Endothelial cell of umbilical vein (primary cell): ENCODE results near the gene CCT3. TPM values are rescaled to one million over a fixed set of nuclear protein-coding genes. Genes with fewer than 3 reads are reported as not detected.

Experiments used
- BruUV-seq: library from RNA; stranded (reverse); fragments of 400-500 nt; replicated peaks from 2 replicates; lab custom pipeline; 2021; lab: Mats Ljungman, UMichigan
- CTCF ChIA-PET: fragments of 300-600, 350-600 bp; sonication (Branson Sonifier 250); formaldehyde crosslinking; loops from one replicate; lab custom pipeline; 2021; ENCODE audit warnings: antibody characterized with exemption, inconsistent platforms; lab: Charles Lee
- POLR2A ChIA-PET: fragments of 300-600, 350-600 bp; sonication (Branson Sonifier 250); formaldehyde crosslinking; loops from one replicate; lab custom pipeline; 2021; ENCODE audit warnings: antibody characterized with exemption, inconsistent platforms; lab: Charles Lee
- DNase-seq: peaks from one replicate; pipeline ENCODE4 v3.0.0-alpha.2; 2011; ENCODE audit warnings: low read depth, low spot score
- FAIRE-seq: peaks from 2 replicates; lab custom pipeline; 2011; peaks lifted over from hg19 to GRCh38; lab: Jason Lieb, UNC
- H2AFZ ChIP-seq: 2 replicates; pipeline ENCODE4 v1.6.0; 2012; ENCODE audit warnings: low read depth, low read length, control low read depth, inconsistent platforms
- H3K27ac ChIP-seq: 2 replicates; pipeline ENCODE4 v1.5.1; 2011; ENCODE audit warnings: low read depth, mild to moderate bottlenecking, control low read depth, low read length, moderate library complexity; ENCODE audit not compliant: insufficient read depth
- H3K27me3 ChIP-seq, 2 experiments: 2 replicates each; pipeline versions ENCODE4 v1.6.0 to v1.6.1; 2011; ENCODE audit warnings: low read length in 2 of 2, mixed read lengths in 1 of 2; ENCODE audit not compliant: control insufficient read depth in 2 of 2, insufficient read depth in 2 of 2
- H3K36me3 ChIP-seq, 2 experiments: 2 replicates in 1 of 2; 3 replicates in 1 of 2; pipeline ENCODE4 v1.5.1; 2011; ENCODE audit warnings: low read length in 2 of 2, mild to moderate bottlenecking in 1 of 2, moderate library complexity in 1 of 2; ENCODE audit not compliant: control insufficient read depth in 2 of 2, insufficient read depth in 2 of 2; ENCODE audit errors: extremely low read depth in 1 of 2
- H3K4me1 ChIP-seq: 3 replicates; pipeline ENCODE4 v1.5.1; 2011; ENCODE audit warnings: mild to moderate bottlenecking, low read length; ENCODE audit not compliant: control insufficient read depth, insufficient read depth; ENCODE audit errors: extremely low read depth
- H3K4me2 ChIP-seq: 2 replicates; pipeline ENCODE4 v1.6.1; 2011; ENCODE audit warnings: low read length, control low read depth, mixed read lengths; ENCODE audit not compliant: insufficient read depth
- H3K4me3 ChIP-seq, 3 experiments: fragments of 200-600 bp in 1 of 3; sonication (generic), shearing (Covaris generic) in 1 of 3; replicated peaks in 1 of 3; 2 replicates each; pipeline ENCODE4 v1.5.1; 2011 to 2016; ENCODE audit warnings: control low read depth in 3 of 3, low read length in 3 of 3, mild to moderate bottlenecking in 2 of 3, inconsistent platforms in 1 of 3, low read depth in 1 of 3, moderate library complexity in 1 of 3; ENCODE audit not compliant: insufficient read depth in 1 of 3
- H3K79me2 ChIP-seq: 2 replicates; pipeline ENCODE4 v1.6.0; 2012; ENCODE audit warnings: low read length, inconsistent platforms; ENCODE audit not compliant: control insufficient read depth, insufficient read depth
- H3K9ac ChIP-seq: replicated peaks from 2 replicates; pipeline ENCODE3; 2011; ENCODE audit warnings: low read length, control low read depth; ENCODE audit not compliant: insufficient read depth; ENCODE audit errors: extremely low read depth
- H3K9me1 ChIP-seq: replicated peaks from 3 replicates; pipeline ENCODE4 v1.6.0; 2011; ENCODE audit warnings: mild to moderate bottlenecking, low read length; ENCODE audit not compliant: control insufficient read depth, insufficient read depth; ENCODE audit errors: extremely low read depth
- H3K9me3 ChIP-seq: replicated peaks from 2 replicates; pipeline ENCODE4 v1.5.1; 2012; ENCODE audit warnings: low read length, inconsistent platforms; ENCODE audit not compliant: control insufficient read depth, insufficient read depth
- H4K20me1 ChIP-seq: replicated peaks from 2 replicates; pipeline ENCODE3; 2011; ENCODE audit warnings: mild to moderate bottlenecking, low read length; ENCODE audit not compliant: control insufficient read depth, insufficient read depth; ENCODE audit errors: extremely low read depth
- EZH2 ChIP-seq: IDR thresholded peaks from 2 replicates; pipeline ENCODE4 v1.6.1; 2012; ENCODE audit warnings: borderline replicate concordance, low read depth, mild to moderate bottlenecking, moderate library complexity, low read length, inconsistent platforms; ENCODE audit not compliant: severe bottlenecking
- FOS ChIP-seq: IDR thresholded peaks from 2 replicates; pipeline ENCODE4 v1.6.1; 2011; ENCODE audit warnings: mild to moderate bottlenecking, low read length, moderate library complexity, borderline replicate concordance; ENCODE audit not compliant: insufficient read depth
- GATA2 ChIP-seq: IDR thresholded peaks from 2 replicates; pipeline ENCODE4 v1.7.0; 2011; ENCODE audit warnings: low read depth, mild to moderate bottlenecking, moderate library complexity, mixed read lengths, low read length; ENCODE audit not compliant: insufficient read length, insufficient read depth
- JUN ChIP-seq: IDR thresholded peaks from 2 replicates; pipeline ENCODE4 v1.6.1; 2011; ENCODE audit warnings: borderline replicate concordance, low read depth; ENCODE audit not compliant: insufficient read length, insufficient read depth
- MYC ChIP-seq: IDR thresholded peaks from one replicate; pipeline ENCODE4 v1.6.1; 2011; ENCODE audit warnings: mild to moderate bottlenecking, low read depth, low read length
- POLR2A ChIP-seq: IDR thresholded peaks from 2 replicates; pipeline ENCODE4 v1.6.1; 2012; ENCODE audit warnings: low read depth, mild to moderate bottlenecking, control low read depth, low read length
- POLR2AphosphoS5 ChIP-seq: IDR thresholded peaks from 2 replicates; pipeline ENCODE4 v1.6.1; 2012; ENCODE audit warnings: low read depth, mild to moderate bottlenecking, control low read depth, low read length, moderate library complexity; ENCODE audit not compliant: insufficient read depth
- dilution Hi-C: fragments of 300-500 bp; cut with MboI; formaldehyde crosslinking; loops from one replicate; pipeline ENCODE4 v1.15.0; 2019; ENCODE audit warnings: low sequenced_read_pairs; ENCODE audit not compliant: extremely low pct_ligation_motif_present
- intact Hi-C: fragments of 100-400 bp; cut with micrococcal nuclease; formaldehyde crosslinking; loops from one replicate; pipeline ENCODE4 v1.10.0; 2022
- polyA plus RNA-seq, 4 experiments: library from polyadenylated mRNA; depleted of rRNA in 3 of 4; stranded (reverse) in 3 of 4; unstranded in 1 of 4; fragments of >200 nt; gene quantifications; 2 replicates each; pipeline versions ENCODE4 v1.2.1 to v1.2.3, GENCODE V29; 2011 to 2012; ENCODE audit warnings: missing spikeins in 1 of 4
- total RNA-seq: library from RNA; stranded (reverse); gene quantifications from 2 replicates; pipeline ENCODE4 v1.2.3, GENCODE V29; 2021
- TF ChIP-seq, protein P1 (sequence below), 2 donors: IDR thresholded peaks; 1 replicate in 1 of 2; 2 replicates in 1 of 2; pipeline ENCODE4 v1.5.1; 2011; ENCODE audit warnings: low read length in 2 of 2, mild to moderate bottlenecking in 2 of 2, moderate library complexity in 2 of 2, control low read depth in 1 of 2, inconsistent platforms in 1 of 2, low read depth in 1 of 2; ENCODE audit not compliant: insufficient read depth in 1 of 2; ENCODE audit errors: extremely low read depth in 1 of 2
- TF ChIP-seq, protein P2 (sequence below): IDR thresholded peaks from 2 replicates; pipeline ENCODE4 v1.6.1; 2011; ENCODE audit not compliant: insufficient read depth, insufficient read length

The CCT3 gene
- total and polyA plus RNA-seq, 2 donors (not counting 3 experiments of a cell fraction or from before 2014, with no cell fraction given), result 276 to 367 TPM

DNA sequence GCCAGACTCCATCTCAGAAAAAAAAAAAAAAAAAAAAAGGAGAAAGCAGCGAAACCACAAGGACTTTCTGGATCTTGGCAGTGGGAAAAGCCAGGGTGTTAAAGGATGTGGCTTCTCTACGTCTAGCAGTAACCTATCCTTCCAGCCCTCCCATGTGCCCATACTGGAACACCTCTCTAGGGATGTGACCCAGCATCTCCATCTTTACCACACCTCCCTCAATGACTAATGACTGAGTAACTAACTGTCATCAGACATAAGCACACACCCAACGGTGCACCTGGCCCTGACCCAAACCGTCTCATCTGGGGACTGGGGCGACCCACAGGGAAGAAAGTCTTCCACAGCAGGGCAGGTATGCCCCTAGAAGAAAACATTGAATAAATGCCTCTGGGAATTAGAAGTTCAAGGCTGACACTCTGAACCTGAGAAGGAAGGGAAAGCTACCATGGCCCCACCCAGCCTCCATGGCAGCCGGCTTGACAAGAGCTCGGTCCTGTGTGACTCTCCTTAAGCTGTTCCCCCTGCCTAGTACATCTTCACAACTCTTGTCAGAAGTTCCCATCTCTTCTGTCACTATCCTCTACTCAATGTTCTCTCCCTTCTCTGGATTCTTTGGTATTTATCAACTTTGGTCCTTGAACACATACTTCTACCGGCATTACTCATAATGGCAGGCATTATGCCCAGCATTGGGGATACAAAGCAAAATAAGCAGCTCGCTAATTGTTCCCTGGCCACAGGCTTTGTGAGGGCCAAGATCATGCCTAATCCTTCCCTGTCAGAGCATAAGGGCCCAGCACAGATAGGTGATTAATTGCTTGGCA, 75.4 kb downstream of the CCT3 start:
- ChIA-PET POLR2A (interaction anchor here (0.7 kb wide), 1 partner anchor 136 kb away, joined by 5 read pairs; no protein-coding TSS in a partner anchor), CTCF (interaction anchor here (0.7 kb wide), 1 partner anchor 36 kb away, joined by 3 read pairs; no protein-coding TSS in a partner anchor)
- no peaks in the 10 kb centered on the region for H3K27me3 ChIP-seq
- intact Hi-C loops (no loop called here), dilution Hi-C loops (no loop called here)
- H3K27ac ChIP-seq, result no peak overlapping the region
- no peak overlapping the region for H3K4me3 ChIP-seq
- no peak overlapping the region for H3K9ac ChIP-seq
- H3K4me2 ChIP-seq, result no peak overlapping the region
- no peaks in the 10 kb centered on the region for H3K9me1 ChIP-seq
- no peak overlapping the region for H2AFZ ChIP-seq
- H4K20me1 ChIP-seq, result no peaks in the 10 kb centered on the region
- no peak for DNase-seq
- TF ChIP-seq POLR2AphosphoS5 (no peak), POLR2A (no peak), EZH2 (no peak), MYC (no peak), JUN (no peak), FOS (no peak), GATA2 (no peak)
- TF ChIP-seq, protein P1, sequence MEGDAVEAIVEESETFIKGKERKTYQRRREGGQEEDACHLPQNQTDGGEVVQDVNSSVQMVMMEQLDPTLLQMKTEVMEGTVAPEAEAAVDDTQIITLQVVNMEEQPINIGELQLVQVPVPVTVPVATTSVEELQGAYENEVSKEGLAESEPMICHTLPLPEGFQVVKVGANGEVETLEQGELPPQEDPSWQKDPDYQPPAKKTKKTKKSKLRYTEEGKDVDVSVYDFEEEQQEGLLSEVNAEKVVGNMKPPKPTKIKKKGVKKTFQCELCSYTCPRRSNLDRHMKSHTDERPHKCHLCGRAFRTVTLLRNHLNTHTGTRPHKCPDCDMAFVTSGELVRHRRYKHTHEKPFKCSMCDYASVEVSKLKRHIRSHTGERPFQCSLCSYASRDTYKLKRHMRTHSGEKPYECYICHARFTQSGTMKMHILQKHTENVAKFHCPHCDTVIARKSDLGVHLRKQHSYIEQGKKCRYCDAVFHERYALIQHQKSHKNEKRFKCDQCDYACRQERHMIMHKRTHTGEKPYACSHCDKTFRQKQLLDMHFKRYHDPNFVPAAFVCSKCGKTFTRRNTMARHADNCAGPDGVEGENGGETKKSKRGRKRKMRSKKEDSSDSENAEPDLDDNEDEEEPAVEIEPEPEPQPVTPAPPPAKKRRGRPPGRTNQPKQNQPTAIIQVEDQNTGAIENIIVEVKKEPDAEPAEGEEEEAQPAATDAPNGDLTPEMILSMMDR (IDR thresholded peaks at IDR 0.05; ENCODE audit: extremely low read depth in 1 of 2, insufficient read depth in 1 of 2, low read depth in 1 of 2, low read length in 2 of 2), result no peak
- TF ChIP-seq, protein P2, sequence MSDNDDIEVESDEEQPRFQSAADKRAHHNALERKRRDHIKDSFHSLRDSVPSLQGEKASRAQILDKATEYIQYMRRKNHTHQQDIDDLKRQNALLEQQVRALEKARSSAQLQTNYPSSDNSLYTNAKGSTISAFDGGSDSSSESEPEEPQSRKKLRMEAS, result no peak
- no peaks in the 10 kb centered on the region for H3K9me3 ChIP-seq
- H3K36me3 ChIP-seq, result peaks cover 22 to 82% of the 10 kb centered on the region in 2 experiments
- no peak for FAIRE-seq
- H3K4me1 ChIP-seq, result no peaks in the 10 kb centered on the region
- no TSS peak for BruUV-seq
- H3K79me2 ChIP-seq, result no peaks in the 10 kb centered on the region
